GM19023 (cell line): ENCODE measurements around the gene DBNL.

Experiments used
- ATAC-seq: cut with Tn5 transposase; IDR thresholded peaks from one replicate; pipeline ENCODE4 v1.9.1; 2021; ENCODE audit warnings: mild to moderate bottlenecking, moderate library complexity; ENCODE audit not compliant: unreplicated experiment

The DBNL gene

DNA sequence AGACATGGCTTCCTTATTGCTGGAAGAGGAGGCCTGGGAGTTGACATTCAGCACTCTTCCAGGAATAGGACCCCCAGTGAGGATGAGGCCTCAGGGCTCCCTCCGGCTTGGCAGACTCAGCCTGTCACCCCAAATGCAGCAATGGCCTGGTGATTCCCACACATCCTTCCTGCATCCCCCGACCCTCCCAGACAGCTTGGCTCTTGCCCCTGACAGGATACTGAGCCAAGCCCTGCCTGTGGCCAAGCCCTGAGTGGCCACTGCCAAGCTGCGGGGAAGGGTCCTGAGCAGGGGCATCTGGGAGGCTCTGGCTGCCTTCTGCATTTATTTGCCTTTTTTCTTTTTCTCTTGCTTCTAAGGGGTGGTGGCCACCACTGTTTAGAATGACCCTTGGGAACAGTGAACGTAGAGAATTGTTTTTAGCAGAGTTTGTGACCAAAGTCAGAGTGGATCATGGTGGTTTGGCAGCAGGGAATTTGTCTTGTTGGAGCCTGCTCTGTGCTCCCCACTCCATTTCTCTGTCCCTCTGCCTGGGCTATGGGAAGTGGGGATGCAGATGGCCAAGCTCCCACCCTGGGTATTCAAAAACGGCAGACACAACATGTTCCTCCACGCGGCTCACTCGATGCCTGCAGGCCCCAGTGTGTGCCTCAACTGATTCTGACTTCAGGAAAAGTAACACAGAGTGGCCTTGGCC lies 16.6 kb downstream of the DBNL start:
- no peak for ATAC-seq

GRCh38 chr7:44061645-44062179 lies 17.2 kb downstream of the DBNL start:
- ATAC-seq: no peak

GRCh38 chr7:44062180-44062902 lies 17.8 kb downstream of the DBNL start:
- ATAC-seq: no peak

GRCh38 chr7:44062903-44063295 lies 18.4 kb downstream of the DBNL start:
- ATAC-seq: no peak

DNA sequence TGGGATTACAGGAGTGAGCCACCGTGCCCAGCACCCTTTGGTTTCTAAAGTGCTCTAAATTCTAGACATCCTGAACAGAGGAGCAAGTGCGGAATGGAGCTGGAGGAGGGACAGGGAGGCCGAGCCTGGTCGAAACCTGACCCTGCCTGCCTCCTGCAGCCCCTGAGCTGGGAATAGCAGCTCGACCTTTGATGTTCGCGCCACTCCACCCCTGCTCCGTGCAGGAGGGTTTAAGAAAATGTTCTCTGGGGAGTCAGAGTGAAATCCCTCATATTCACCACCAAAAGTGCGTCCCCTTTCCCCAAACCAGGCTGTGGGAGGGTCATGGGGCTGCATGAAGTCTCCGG lies 19.0 kb downstream of the DBNL start:
- no peak for ATAC-seq

DNA sequence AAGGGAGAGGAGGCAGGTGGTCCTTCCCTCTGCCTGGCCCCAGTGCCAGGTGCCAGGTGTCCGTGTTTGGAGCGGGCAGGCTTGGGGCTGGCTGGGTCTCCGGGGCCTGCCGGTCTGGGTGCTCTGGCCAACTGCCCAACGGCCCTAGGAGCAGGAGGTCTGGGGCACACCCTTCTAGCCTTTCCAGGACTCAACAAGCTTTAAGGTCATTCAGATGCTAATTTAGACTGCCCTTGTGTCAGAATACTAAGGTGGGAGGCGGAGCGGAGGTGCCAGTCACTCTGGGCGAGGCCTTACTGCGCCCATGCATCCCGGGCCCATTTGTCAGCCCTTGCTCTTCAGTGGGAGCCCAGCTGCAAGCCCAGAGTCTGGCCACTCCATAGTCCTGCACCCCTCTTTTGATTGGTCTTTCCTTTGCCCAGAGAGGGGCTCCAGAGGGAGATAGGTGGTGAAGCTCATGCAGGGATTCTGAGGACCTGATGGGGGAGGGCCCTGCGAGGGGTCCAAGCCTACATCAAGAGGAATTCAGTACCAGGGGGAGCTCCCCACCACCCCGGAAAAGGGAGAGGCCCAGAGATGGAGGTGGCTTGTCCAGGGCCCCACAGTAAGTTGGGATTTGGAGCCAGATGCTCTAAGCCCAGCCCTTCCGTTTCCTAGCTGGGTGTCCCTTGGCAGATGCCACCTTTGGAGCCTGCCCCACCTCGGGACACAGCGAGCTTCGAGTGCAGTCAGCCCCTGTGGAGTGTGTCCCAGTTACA lies 19.6 kb downstream of the DBNL start:
- no peak for ATAC-seq

GRCh38 chr7:44064791-44065430 lies 20.4 kb downstream of the DBNL start:
- no peak for ATAC-seq

GRCh38 chr7:44065431-44066110 lies 21.1 kb downstream of the DBNL start, which contains the start of gene PGAM2:
Gene PGAM2 (minus strand): TSS chr7:44065567. CDS start chr7:44065529, 38 bp downstream.
- ATAC-seq: no peak

DNA sequence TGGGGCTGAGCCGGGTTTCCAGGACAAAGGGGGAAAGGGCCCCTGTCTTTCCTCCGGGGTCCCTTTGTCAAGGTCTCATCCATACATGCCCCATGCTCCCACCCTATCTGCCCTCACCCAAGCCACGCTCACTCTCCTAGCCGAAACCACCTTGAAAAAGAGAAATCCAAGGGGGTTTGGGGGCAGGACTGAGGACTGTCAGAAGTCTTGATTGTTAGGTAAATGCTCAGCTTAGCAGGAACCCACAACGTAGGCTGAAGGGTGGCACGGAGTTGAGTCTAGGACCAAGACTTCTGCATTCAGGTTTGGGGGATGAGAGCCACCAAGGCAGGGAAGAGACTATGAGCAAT lies 21.6 kb downstream of the DBNL start:
- ATAC-seq: no peak

DNA sequence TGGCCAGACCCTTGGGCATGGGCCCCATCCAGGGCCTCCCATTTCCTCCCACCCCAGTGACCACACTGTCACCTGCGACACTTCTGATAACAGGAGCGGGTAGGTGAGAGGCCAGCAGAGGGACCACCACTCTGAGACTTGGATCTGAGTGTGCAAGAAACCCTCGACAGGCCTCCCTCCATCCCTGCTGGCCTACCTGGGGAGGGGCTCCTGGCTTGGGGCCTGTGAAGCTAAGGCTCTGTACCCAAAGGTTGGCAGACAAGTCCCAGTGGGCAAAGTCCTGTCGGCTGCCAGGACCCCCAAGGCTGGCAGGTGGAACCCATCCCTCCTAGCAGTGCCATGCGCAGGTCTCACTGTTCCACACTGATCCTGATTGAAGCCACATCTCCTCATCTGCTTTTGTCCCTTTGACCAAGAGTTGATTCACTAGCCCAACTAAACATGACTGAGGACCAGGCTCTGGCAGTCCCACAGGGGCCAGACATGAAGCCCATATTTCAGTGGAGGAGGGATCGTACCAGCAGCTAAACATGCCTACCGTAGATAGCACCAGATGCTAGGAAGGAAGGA lies 22.1 kb downstream of the DBNL start:
- no peak for ATAC-seq

DNA sequence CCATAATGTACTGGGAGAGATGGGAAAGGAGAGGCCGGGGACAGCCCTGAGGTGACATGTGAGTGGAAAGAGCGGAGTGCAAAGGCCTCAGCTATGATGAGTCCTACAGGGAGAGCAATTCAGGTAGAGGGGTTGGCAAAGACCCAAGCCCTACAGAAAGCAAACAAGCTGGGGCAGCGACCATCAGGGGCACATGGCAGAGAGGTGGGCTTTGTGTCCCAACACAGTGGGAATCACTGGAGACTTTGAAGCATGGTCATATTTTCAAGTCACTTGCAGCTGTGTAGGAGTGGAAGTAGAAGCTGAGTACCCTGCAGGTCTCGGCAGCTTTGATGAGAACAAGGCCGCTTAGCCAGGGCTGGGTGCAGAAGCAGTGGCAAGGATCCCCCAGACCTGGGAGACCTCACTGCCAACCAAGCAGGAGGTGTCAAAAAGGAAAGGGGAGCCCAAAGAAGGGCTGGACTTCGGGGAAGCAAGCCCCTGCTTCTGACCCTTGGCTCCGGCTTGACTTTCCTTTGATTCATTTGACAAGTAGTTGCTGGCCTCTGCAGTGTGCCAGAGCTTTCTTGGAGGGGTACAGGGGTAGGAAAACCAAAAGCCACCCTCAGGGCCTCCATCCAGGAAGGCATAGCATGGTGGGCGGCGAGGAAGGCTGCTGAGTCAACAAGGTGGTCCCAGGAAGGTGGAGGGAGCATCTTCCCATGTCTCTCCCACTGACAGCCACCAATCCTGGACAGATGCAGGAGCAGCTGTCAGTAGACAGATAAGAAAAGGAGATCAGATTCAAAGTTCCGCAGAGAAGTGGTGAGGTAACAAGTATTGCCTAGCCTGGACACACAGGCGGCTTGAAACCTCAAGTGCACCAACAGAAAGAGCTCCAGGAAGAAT lies 22.8 kb downstream of the DBNL start:
- no peak for ATAC-seq

DNA sequence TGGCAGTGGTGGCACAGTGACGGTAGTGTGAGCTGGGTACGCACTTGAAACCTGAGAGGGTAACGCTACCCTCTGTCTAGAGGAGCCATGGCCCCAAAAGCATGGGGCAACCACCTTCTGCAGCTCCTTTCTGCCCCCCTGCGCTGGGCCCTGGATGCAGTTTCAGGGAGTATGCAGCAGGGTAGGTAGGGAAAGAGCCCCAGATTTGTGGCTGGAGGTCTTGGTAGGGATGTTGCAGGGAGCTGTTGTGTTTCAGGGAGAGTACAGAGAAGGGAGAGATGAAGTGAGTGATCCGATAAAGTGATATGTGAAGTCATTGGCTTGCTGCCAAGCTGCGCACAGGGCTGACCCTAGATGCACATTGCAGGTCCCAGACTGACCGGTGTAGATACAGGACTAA lies 23.6 kb downstream of the DBNL start:
- no peak for ATAC-seq

GRCh38 chr7:44071726-44072363 lies 27.3 kb downstream of the DBNL start:
- no peak for ATAC-seq

DNA sequence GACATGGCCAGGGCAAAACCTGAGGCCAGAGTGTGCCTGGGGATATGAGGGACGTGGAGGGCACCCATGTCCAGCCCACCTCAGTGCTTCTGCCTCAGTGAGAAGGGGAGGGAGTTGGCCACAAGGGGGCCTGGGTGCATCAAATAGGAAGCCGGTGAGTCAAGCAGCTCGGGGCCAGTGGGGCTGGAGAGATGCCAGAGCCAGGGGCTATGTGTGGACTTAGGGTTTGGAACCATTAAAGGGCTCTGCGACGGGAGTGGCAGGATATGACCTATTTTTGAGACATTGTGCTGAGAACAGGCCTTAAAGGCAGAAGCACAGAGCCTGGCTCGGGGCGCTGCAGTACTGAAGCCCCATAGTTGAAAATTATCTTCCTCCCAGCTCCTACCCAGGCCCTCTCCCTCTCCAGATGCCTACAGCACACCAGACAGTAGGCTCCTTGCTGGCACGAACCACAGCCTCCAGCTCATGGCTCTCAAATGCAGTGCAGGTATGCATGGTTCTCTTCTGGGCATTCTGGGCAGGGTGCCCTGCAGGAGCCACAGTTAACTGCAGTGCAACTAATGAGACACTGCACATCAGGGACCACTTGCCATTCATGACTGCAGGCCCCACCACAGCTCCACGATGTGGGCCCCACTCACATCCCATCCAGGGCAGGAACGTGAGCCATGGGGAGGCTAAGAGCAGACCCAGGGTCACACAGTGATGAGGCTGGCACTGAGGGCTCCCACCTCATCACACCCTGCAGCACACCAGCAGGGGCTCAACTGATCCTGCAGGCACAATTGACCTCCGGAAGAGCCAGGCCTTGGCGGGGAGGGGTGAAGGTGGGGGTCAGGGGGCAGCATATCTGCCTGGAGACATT lies 28.1 kb downstream of the DBNL start:
- no peak for ATAC-seq

GRCh38 chr7:44073664-44074348 lies 29.3 kb downstream of the DBNL start:
- ATAC-seq: no peak

GRCh38 chr7:44074349-44074695 lies 29.8 kb downstream of the DBNL start:
- no peak for ATAC-seq

GRCh38 chr7:44075296-44076075 lies 31.0 kb downstream of the DBNL start:
- ATAC-seq: no peak
